Stimulated activated CD4-positive, alpha-beta T cell treated with anti-CD3 and anti-CD28 coated beads, Interleukin-1b, Interleukin-23, amount 100 ng/mL, for 1 hour (primary cell): ENCODE results near the gene CWF19L2.
"Not testable (repeated sequence)": the region's sequence is repeated elsewhere in the genome, so short reads cannot be mapped to it uniquely, and the experiment has no call there.

Source experiments
- DNase-seq, 2 donors: peaks; one replicate each; pipeline ENCODE4 v3.0.0-alpha.2; 2020; ENCODE audit warnings: low read depth in 2 of 2

CWF19L2 gene

DNA sequence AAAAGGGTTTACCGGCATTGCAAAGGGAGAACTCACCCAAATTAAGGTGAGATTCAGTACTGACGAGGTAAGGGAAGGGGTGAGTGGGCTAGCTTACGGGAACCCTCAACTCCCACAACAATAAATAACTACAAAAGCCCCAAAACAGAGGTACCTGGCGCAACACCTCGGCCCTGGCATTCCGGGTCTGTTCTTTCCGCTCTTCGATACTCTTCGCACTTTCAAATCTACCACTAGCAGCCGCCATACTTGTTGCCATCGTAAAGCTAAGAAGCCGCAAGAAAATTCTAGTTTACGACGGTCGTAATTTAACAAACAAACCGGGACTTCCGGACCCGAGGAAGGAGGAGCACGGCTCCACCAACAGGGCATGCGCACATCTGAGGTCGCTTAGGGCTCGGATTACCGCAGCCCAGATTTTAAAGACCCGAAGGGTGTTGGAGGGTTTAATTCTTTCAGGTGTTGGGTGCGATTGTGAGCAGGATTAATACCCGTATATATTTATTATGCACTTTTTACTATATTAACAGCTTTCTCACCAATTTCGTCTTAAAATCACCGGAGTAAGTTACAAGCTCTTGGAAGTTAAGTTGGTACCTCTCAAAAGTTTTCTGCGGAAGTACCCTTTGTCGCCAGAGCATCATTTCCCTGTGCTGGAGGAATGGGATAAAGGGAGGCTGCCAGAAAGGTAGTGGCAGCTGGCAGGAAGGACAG is at the start of gene CWF19L2:
Gene CWF19L2, minus strand, starts transcription at position 268 of the 714 bp plus-strand sequence. Its CDS starts 9 bp downstream, at position 259.
- peak; percentile 65 to 75 for DNase-seq

GRCh38 chr11:107505647-107506225 is 48.1 kb upstream of the CWF19L2 start:
- DNase-seq = no peak

DNA sequence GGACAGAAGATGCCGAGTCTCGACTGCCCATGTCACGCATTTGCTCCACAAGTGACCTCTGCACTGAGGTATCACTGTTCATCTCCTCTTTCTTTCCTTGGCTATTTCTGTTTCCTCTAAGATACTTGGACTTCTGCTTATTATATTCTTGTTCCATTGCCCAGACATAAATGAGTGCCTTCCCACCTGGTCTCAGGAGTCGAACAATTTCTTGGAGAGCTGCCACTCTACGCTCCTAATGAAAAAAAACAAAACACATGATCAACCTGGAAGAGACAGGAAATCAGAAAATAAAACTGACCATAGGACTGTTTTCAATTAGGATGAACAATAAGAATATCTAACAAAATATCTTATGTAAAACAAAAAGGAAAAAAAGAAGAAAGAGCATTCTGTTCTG is 47.4 kb upstream of the CWF19L2 start:
- DNase-seq = no peak

- no peak for DNase-seq
Measured at GRCh38 chr11:107501713-107502112, 44.1 kb upstream of the CWF19L2 start.

DNA sequence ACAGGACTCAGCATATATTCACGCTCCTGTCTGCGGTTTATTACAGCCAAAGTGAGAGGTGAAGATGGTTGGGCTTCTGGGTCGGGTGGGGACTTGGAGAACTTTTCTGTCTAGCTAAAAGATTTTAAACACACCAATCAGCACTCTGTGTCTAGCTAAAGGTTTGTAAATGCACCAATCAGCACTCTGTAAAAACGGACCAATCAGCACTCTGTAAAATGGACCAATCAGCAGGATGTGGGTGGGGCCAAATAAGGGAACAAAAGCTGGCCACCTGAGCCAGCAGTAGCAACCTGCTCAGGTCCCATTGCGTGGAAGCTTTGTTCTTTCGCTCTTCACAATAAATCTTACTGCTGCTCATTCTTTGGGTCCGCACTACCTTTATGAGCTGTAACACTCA is 39.7 kb upstream of the CWF19L2 start:
- not testable (repeated sequence) for DNase-seq

GRCh38 chr11:107496011-107496410 is 38.4 kb upstream of the CWF19L2 start:
- no peak for DNase-seq

- no peak for DNase-seq
Measured at GRCh38 chr11:107494055-107494454, 36.4 kb upstream of the CWF19L2 start.

DNA sequence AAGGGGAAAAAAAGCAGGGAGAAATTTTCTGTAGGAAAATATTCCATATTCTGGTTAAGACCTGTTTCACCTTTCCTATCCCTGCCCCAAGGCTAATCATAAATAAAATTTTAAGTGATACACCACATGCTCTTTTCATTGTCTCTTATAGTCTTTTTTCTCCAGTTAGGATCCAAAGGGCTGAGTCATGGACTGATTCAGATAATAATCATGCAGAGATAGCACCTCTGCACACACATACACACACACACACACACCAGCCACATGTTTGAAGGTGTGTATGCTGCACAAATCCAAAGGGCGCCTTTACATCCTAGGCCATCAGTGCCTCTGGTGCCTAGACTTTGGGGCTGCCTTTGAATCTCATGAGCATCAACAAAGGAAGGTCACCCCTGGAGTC is 35.5 kb upstream of the CWF19L2 start:
- DNase-seq = no peak

DNA sequence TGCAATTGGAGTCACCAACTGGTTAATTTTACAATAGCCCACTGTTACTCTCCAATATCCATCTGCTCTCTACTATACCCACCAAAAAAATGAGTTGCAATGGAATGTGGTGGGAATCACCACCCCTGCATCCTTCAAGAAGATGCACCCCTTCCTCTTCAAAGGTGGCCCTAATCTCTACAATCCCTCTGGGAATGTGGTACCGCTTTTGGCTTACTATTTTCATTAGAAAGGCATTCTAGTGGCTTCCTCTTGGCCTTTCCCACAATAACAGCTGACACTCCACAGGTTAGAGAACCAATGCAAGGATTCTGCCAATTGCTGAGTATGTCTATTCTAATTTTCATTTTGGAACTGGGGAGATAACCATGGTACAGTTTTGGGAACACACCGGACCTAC is 33.2 kb upstream of the CWF19L2 start:
- DNase-seq = no peak

DNA sequence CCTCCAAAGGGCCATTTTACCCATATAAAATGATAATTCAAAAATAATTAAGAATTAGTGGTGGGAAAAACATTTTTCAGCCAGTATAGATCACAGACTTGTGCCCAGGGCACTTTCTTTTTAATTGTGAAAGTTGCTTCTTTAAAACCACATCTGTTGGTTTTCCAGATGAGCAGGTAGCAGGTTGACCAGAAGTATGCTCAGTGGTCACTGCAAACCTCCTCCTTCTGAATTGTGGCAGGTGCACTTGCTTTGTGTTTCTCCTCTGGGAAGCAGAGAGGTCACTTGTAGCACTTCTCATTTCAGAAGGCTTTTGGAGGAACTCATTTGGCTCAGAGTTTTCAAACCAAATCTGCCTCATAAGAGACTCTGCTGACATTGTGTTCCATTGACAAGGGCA is 24.6 kb upstream of the CWF19L2 start:
- DNase-seq = no peak

DNA sequence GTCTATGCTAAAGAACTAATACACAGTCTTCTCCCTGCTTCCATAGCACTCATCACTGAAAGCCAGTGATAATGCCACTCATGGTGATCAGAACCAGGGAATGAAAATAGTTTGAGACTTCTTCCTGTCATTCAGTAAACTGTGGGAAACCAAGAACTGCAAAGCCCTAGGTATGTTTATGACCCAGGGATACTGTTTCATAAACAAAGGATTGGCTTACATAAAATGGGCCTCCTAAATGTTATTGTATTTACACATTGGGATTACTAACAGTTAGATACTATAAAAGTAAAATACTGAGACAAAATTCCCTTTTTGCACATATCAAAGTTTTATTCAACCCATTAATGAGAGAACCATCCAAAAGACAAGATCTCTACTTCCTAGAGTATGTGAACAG is 21.3 kb upstream of the CWF19L2 start:
- DNase-seq = no peak

DNA sequence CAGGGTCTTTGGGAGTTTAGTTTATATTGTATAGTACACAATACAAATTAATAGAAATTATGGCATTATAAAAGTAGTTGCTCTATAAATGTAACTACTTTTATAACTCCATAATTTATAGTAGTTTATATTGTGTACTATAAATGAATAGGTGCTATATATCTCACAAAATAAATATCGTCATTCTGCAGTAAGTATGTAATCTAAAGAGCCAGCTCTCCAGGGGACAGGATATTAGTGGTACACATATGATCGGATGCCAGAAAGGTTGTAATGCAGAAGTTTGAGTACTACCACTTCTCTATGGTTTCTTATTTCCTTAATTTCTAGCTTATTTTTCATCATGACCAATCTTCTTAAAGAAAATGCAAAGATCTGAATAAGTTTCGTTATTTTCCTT is 20.2 kb upstream of the CWF19L2 start:
- no peak for DNase-seq

- DNase-seq = no peak
Measured at GRCh38 chr11:107473792-107474191, 16.2 kb upstream of the CWF19L2 start.

DNA sequence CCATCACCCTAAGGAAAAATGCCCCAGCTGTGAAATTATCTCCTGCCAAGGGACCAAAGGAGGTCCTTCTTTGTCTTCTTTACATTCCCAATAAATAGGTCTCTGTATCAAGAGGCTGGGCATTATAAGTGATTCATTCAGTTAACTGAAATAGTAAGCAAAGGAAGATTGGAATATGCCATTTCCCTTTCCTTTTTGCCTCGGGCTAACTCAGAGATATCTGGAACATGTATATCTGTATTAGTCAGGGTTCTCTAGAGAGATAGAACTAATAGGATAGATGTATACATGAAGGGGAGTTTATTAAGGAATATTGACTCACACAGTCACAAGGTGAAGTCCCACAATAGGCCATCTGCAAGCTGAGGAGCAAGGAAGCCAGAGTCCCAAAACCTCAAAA is 15.3 kb upstream of the CWF19L2 start:
- no peak for DNase-seq

GRCh38 chr11:107468596-107468995 is 11.0 kb upstream of the CWF19L2 start:
- no peak for DNase-seq

GRCh38 chr11:107467696-107468095 is 10.1 kb upstream of the CWF19L2 start:
- no peak for DNase-seq

DNA sequence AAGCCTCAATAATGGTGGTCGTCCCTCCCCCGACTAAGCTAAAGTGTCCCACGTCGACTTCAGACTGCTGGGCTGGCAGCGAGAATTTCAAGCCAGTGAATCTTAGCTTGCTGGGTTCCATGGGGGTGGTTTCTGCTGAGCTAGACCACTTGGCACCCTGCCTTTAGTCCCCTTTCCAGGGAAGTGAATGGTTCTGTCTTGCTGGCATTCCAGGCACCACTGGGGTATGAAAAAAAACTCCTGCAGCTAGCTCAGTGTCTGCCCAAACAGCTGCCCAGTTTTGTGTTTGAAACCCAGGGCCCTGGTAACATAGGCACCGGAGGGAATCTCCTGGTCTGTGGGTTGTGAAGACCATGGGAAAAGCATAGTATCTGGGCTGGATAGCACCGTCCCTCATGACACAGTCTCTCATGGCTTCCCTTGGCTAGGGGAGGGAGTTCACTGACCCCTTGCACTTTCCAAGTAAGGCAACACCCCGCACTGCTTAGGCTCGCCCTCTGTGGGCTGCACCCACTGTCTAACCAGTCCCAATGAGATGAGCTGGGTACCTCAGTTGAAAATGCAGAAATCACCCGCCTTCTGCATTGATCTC is 8.7 kb upstream of the CWF19L2 start:
- not testable (repeated sequence) for DNase-seq

- no peak for DNase-seq
Measured at GRCh38 chr11:107457205-107457557, 444 bp downstream of the CWF19L2 start.

DNA sequence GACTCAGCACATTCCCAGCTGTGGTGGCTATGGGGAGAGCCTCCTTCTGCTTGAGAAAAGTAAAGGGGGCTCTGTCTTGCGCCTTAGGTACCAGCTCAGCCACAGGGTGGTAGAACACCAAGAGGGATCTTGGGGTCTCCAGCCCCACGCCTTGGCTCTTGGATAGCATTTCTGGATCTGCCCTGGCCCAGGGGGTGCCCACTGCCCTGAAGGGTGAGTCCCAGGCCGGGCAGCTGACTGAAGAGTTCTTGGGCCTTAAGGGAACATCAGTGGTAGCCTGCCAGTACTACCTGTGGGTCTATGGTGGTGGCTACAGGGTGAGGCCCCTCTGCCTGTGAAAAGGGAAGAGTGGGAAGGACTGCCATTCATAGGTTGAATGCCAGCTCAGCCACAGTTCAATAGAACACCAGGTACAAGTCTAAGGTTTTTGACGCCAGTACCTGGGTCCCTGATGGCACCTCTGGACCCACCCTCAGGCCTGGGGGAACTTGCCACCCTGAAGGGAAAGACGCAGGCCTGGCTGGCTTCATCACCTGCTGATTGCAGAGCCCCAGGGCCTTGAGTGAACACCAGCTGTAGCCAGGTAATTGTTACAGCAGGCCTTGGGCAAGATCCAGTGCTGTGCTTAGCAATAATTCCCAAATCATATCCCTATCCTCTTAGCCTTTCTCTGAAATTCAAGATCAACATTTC is 3.9 kb downstream of the CWF19L2 start:
- no peak for DNase-seq

DNA sequence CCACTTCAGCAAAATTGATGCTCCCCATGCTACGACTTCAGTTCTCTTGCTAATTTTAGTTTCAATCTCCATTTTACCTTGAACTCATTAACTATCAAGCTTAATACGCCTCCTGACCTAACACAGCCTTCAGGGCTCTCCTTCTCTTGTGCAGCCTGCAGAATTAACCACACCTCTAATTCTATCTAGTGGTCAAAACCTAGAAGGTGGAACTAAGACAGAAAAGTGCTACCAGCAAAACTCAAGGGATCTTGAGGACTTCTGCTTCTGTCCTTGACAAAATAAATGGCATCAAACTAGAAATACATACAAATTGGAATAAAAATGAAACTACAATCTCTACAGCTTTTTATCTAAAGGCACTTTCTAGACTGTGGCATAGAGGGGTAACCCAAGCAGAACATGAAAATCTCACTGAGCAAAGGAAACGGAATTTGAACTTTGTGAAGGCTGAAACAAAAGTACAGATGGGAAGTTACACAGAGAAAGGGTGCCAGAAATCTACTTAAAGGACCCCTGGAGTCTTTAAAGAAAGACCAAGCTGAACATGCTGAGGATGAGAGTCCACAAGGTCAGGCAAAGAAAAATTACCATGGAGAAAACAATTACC is 10.7 kb downstream of the CWF19L2 start:
- no peak for DNase-seq

- no peak for DNase-seq
Measured at GRCh38 chr11:107442715-107443215, 14.9 kb downstream of the CWF19L2 start.

- DNase-seq = no peak
Measured at GRCh38 chr11:107439586-107440167, 17.9 kb downstream of the CWF19L2 start.
